ENCODE data around the gene RBM24. TPM values are rescaled to one million over a fixed set of nuclear protein-coding genes. Genes with fewer than 3 reads are reported as not detected.

Gene RBM24
- total and polyA plus RNA-seq, 2 donors (not counting 3 experiments of a cell fraction or from before 2014, with no cell fraction given), result 6.6 to 6.7 TPM

- H3K79me2 ChIP-seq (ENCODE audit: control insufficient read depth, insufficient read depth, low read length), result no peaks in the 10 kb centered on the region
- intact Hi-C loops (cut with micrococcal nuclease), result no loop called here
- H3K27ac ChIP-seq (ENCODE audit: insufficient read depth, low read depth, low read length), result no peak overlapping the region
- H3K4me1 ChIP-seq (ENCODE audit: control insufficient read depth, extremely low read depth, insufficient read depth, low read length), result no peaks in the 10 kb centered on the region
- DNase-seq (ENCODE audit: low read depth, low spot score), result no peak
- no peaks in the 10 kb centered on the region for H3K9me3 ChIP-seq (replicated peaks; ENCODE audit: control insufficient read depth, insufficient read depth, low read length)
- ChIA-PET CTCF (no interaction called here), POLR2A (interaction anchor here (0.6 kb wide), 1 partner anchor 17 kb away, joined by 3 read pairs; no protein-coding TSS in a partner anchor)
- H2AFZ ChIP-seq (ENCODE audit: low read depth, low read length), result no peak overlapping the region
- dilution Hi-C loops (cut with MboI; ENCODE audit: extremely low pct_ligation_motif_present, low sequenced_read_pairs), result no loop called here
- BruUV-seq (replicated peaks), result no TSS peak
- H3K4me3 ChIP-seq (replicated peaks in 1 of 3; ENCODE audit: insufficient read depth in 1 of 3, low read depth in 1 of 3, low read length in 3 of 3), result no peak overlapping the region
- TF ChIP-seq, protein P1, sequence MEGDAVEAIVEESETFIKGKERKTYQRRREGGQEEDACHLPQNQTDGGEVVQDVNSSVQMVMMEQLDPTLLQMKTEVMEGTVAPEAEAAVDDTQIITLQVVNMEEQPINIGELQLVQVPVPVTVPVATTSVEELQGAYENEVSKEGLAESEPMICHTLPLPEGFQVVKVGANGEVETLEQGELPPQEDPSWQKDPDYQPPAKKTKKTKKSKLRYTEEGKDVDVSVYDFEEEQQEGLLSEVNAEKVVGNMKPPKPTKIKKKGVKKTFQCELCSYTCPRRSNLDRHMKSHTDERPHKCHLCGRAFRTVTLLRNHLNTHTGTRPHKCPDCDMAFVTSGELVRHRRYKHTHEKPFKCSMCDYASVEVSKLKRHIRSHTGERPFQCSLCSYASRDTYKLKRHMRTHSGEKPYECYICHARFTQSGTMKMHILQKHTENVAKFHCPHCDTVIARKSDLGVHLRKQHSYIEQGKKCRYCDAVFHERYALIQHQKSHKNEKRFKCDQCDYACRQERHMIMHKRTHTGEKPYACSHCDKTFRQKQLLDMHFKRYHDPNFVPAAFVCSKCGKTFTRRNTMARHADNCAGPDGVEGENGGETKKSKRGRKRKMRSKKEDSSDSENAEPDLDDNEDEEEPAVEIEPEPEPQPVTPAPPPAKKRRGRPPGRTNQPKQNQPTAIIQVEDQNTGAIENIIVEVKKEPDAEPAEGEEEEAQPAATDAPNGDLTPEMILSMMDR (IDR thresholded peaks at IDR 0.05; ENCODE audit: extremely low read depth in 1 of 2, insufficient read depth in 1 of 2, low read depth in 1 of 2, low read length in 2 of 2), result no peak
- TF ChIP-seq POLR2A (IDR thresholded peaks at IDR 0.05; ENCODE audit: low read depth, low read length) (no peak), MYC (IDR thresholded peaks at IDR 0.05; ENCODE audit: low read depth, low read length) (no peak)
- TF ChIP-seq, protein P2, sequence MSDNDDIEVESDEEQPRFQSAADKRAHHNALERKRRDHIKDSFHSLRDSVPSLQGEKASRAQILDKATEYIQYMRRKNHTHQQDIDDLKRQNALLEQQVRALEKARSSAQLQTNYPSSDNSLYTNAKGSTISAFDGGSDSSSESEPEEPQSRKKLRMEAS (IDR thresholded peaks at IDR 0.05; ENCODE audit: insufficient read depth, insufficient read length), result no peak
- H3K9me1 ChIP-seq (replicated peaks; ENCODE audit: control insufficient read depth, extremely low read depth, insufficient read depth, low read length), result no peaks in the 10 kb centered on the region
- no peaks in the 10 kb centered on the region for H3K36me3 ChIP-seq (ENCODE audit: control insufficient read depth in 2 of 2, extremely low read depth in 1 of 2, insufficient read depth in 2 of 2, low read length in 2 of 2)
- no peaks in the 10 kb centered on the region for H4K20me1 ChIP-seq (replicated peaks; ENCODE audit: control insufficient read depth, extremely low read depth, insufficient read depth, low read length)
- no peak overlapping the region for H3K4me2 ChIP-seq (ENCODE audit: insufficient read depth, low read length)
- no peak overlapping the region for H3K9ac ChIP-seq (replicated peaks; ENCODE audit: extremely low read depth, insufficient read depth, low read length)
- no peak for FAIRE-seq
- no peaks in the 10 kb centered on the region for H3K27me3 ChIP-seq (ENCODE audit: control insufficient read depth in 2 of 2, insufficient read depth in 2 of 2, low read length in 2 of 2)
Measured at GRCh38 chr6:17299222-17299621, 18.1 kb downstream of the RBM24 start.

DNA sequence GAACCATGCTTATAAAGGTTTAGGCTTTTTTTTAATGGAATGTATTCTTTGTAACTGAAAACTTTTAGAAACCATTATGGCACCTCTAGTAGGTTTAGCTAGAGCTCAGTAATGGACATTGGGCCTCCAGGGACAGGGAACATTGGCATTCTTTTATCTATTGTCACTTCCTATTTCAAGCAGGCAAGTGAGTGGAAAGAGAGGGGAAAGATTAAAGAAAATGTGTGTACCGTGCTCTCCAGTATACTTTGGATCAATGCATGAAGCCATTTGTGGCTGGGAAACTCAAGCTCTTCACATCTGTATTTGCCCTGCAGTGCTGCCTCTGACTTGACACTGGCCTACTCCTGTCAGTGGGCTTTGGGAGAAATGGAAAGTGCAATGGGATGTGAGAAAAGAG lies 18.6 kb downstream of the RBM24 start:
- Histone ChIP-seq H3K9ac (replicated peaks; ENCODE audit: extremely low read depth, insufficient read depth, low read length) (no peak overlapping the region), H3K4me3 (replicated peaks in 1 of 3; ENCODE audit: insufficient read depth in 1 of 3, low read depth in 1 of 3, low read length in 3 of 3) (no peak overlapping the region), H3K79me2 (ENCODE audit: control insufficient read depth, insufficient read depth, low read length) (no peaks in the 10 kb centered on the region), H3K9me3 (replicated peaks; ENCODE audit: control insufficient read depth, insufficient read depth, low read length) (no peaks in the 10 kb centered on the region), H4K20me1 (replicated peaks; ENCODE audit: control insufficient read depth, extremely low read depth, insufficient read depth, low read length) (no peaks in the 10 kb centered on the region), H3K4me2 (ENCODE audit: insufficient read depth, low read length) (no peak overlapping the region), H3K9me1 (replicated peaks; ENCODE audit: control insufficient read depth, extremely low read depth, insufficient read depth, low read length) (no peaks in the 10 kb centered on the region), H3K27ac (ENCODE audit: insufficient read depth, low read depth, low read length) (no peak overlapping the region), H3K36me3 (ENCODE audit: control insufficient read depth in 2 of 2, extremely low read depth in 1 of 2, insufficient read depth in 2 of 2, low read length in 2 of 2) (no peaks in the 10 kb centered on the region), H3K27me3 (ENCODE audit: control insufficient read depth in 2 of 2, insufficient read depth in 2 of 2, low read length in 2 of 2) (no peaks in the 10 kb centered on the region), H3K4me1 (ENCODE audit: control insufficient read depth, extremely low read depth, insufficient read depth, low read length) (no peaks in the 10 kb centered on the region), H2AFZ (ENCODE audit: low read depth, low read length) (no peak overlapping the region)
- TF ChIP-seq, protein P2 (IDR thresholded peaks at IDR 0.05; ENCODE audit: insufficient read depth, insufficient read length), result no peak
- TF ChIP-seq POLR2AphosphoS5 (IDR thresholded peaks at IDR 0.05; ENCODE audit: insufficient read depth, low read depth, low read length), result no peak
- TF ChIP-seq, protein P1 (IDR thresholded peaks at IDR 0.05; ENCODE audit: extremely low read depth in 1 of 2, insufficient read depth in 1 of 2, low read depth in 1 of 2, low read length in 2 of 2), result no peak
- TF ChIP-seq GATA2 (IDR thresholded peaks at IDR 0.05; ENCODE audit: insufficient read depth, insufficient read length, low read depth, low read length), result no peak
- no peak for TF ChIP-seq EZH2 (IDR thresholded peaks at IDR 0.05; ENCODE audit: borderline replicate concordance, low read depth, low read length, severe bottlenecking)
- CTCF ChIA-PET, result no interaction called here
- DNase-seq (ENCODE audit: low read depth, low spot score) (no peak), FAIRE-seq (no peak)
- no TSS peak for BruUV-seq (replicated peaks)
- intact Hi-C loops (cut with micrococcal nuclease), result no loop called here
- dilution Hi-C loops (cut with MboI; ENCODE audit: extremely low pct_ligation_motif_present, low sequenced_read_pairs), result no loop called here
- POLR2A ChIA-PET, result interaction anchor here (0.6 kb wide), 1 partner anchor 18 kb away, joined by 3 read pairs; no protein-coding TSS in a partner anchor

Data from endothelial cell of umbilical vein (primary cell).